Measurements from ENCODE around the gene AURKA. TPM values are rescaled to one million over a fixed set of nuclear protein-coding genes. Genes with fewer than 3 reads are reported as not detected.

The AURKA gene
- polyA plus RNA-seq, 1 donor (not counting 4 experiments of a cell fraction or from before 2014, with no cell fraction given): 36.1 TPM

DNA sequence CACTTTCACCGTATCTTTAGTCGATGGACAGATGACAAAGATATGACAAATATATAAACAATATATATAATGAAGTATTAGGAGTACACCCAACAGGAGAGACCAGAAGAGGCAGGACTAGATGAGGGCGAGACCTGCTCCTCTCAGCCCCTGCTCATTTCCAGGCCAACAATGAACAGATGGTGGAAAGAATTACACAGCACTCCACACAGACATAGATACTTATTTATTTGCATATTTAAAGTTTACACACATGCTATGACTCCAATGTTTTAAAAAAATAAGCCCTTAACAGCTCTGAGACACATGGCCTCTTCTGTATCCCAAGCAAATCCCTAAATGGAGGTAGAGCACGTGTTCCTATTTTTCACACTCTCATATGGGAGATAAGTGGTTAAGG lies 22.8 kb downstream of the AURKA start:
- Histone ChIP-seq H4K20me1 (ENCODE audit: control insufficient read depth, extremely low read depth, insufficient read depth, low read length) (no peaks in the 10 kb centered on the region), H3K9me1 (ENCODE audit: control insufficient read depth, extremely low read depth, insufficient read depth, low read length) (peaks cover 2% of the 10 kb centered on the region), H3K36me3 (ENCODE audit: control insufficient read depth in 2 of 2, extremely low read depth in 1 of 2, insufficient read depth in 2 of 2, low read length in 2 of 2) (peaks cover 6 to 17% of the 10 kb centered on the region in 2 experiments), H3K9me3 (ENCODE audit: control insufficient read depth, low read depth, low read length) (no peaks in the 10 kb centered on the region), H3K4me3 (ENCODE audit: control insufficient read depth in 2 of 3, extremely low read depth in 1 of 3, insufficient read depth in 2 of 3, low read depth in 1 of 3, low read length in 3 of 3) (no peak overlapping the region), H2AFZ (ENCODE audit: control insufficient read depth, low read length) (no peak overlapping the region), H3K27ac (ENCODE audit: control insufficient read depth, insufficient read depth, low read length) (no peak overlapping the region), H3K4me1 (ENCODE audit: control insufficient read depth, extremely low read depth, insufficient read depth, low read length) (peaks cover 4% of the 10 kb centered on the region), H3K9ac (ENCODE audit: control insufficient read depth, extremely low read depth, insufficient read depth, low read length) (no peak overlapping the region), H3K4me2 (ENCODE audit: control insufficient read depth, extremely low read depth, insufficient read depth, low read depth, low read length) (no peak overlapping the region), H3K27me3 (ENCODE audit: control insufficient read depth, extremely low read depth, insufficient read depth, low read length) (no peaks in the 10 kb centered on the region), H3K79me2 (ENCODE audit: control insufficient read depth, insufficient read depth, low read length) (peaks cover 3% of the 10 kb centered on the region)
- dilution Hi-C loops (cut with MboI; ENCODE audit: extremely low pct_ligation_motif_present, low sequenced_read_pairs): no loop called here
- no peak for FAIRE-seq
- DNase-seq (ENCODE audit: low read depth, low spot score): no peak
- TF ChIP-seq, protein P1, sequence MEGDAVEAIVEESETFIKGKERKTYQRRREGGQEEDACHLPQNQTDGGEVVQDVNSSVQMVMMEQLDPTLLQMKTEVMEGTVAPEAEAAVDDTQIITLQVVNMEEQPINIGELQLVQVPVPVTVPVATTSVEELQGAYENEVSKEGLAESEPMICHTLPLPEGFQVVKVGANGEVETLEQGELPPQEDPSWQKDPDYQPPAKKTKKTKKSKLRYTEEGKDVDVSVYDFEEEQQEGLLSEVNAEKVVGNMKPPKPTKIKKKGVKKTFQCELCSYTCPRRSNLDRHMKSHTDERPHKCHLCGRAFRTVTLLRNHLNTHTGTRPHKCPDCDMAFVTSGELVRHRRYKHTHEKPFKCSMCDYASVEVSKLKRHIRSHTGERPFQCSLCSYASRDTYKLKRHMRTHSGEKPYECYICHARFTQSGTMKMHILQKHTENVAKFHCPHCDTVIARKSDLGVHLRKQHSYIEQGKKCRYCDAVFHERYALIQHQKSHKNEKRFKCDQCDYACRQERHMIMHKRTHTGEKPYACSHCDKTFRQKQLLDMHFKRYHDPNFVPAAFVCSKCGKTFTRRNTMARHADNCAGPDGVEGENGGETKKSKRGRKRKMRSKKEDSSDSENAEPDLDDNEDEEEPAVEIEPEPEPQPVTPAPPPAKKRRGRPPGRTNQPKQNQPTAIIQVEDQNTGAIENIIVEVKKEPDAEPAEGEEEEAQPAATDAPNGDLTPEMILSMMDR (optimal IDR thresholded peaks at IDR 0.05 in 1 of 3, IDR thresholded peaks at IDR 0.05 in 1 of 3, conservative IDR thresholded peaks at IDR 0.05 in 1 of 3; ENCODE audit: extremely low read depth in 1 of 3, insufficient read depth in 2 of 3, low read length in 3 of 3): no peak
- no peak for TF ChIP-seq EZH2 (IDR thresholded peaks at IDR 0.05; ENCODE audit: low read length)

DNA sequence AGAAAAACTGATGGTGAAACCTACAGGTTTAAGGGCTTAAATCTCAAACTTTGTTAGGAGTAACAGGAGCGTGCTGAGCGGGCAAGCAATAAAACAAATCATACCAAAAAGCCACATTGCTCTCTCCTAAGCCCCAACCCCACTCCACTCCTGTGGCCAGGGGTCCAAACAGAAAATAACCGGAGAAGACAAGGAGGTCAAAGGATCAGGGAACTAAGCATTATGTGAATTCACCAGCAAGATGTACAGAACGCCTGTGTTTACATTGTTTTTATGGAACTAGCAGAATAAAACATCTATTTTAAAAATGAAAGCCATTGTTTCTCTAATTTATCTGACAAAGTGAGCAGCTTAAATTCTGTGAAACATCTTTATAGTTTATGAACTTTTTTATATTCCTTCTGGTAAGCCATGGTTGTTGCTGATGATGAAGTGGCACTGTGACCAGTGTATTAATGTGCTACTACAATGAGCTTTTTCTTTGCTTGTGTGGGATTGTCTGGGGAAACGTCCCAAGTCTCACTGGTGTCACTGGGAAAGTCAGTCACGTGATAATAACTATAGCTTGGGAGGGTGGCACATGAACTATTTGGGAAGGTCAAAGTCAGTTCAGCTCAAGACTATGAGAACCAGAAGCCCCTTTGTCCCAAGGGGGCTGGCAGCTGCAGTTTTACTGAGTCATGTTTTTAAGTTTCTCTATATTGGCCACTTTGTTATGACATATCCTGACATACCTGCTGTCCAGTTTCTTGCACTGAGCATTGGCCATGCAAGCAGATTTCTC lies 23.5 kb downstream of the AURKA start:
- no peak for FAIRE-seq
- peaks cover 2% of the 10 kb centered on the region for H3K9me1 ChIP-seq (ENCODE audit: control insufficient read depth, extremely low read depth, insufficient read depth, low read length)
- H3K4me1 ChIP-seq (ENCODE audit: control insufficient read depth, extremely low read depth, insufficient read depth, low read length): peaks cover under 1% of the 10 kb centered on the region
- H3K27me3 ChIP-seq (ENCODE audit: control insufficient read depth, extremely low read depth, insufficient read depth, low read length): no peaks in the 10 kb centered on the region
- H2AFZ ChIP-seq (ENCODE audit: control insufficient read depth, low read length): no peak overlapping the region
- dilution Hi-C loops (cut with MboI; ENCODE audit: extremely low pct_ligation_motif_present, low sequenced_read_pairs): no loop called here
- peaks cover 8 to 17% of the 10 kb centered on the region in 2 experiments for H3K36me3 ChIP-seq (ENCODE audit: control insufficient read depth in 2 of 2, extremely low read depth in 1 of 2, insufficient read depth in 2 of 2, low read length in 2 of 2)
- H3K27ac ChIP-seq (ENCODE audit: control insufficient read depth, insufficient read depth, low read length): no peak overlapping the region
- no peak for TF ChIP-seq EZH2 (IDR thresholded peaks at IDR 0.05; ENCODE audit: low read length)
- TF ChIP-seq, protein P1 (optimal IDR thresholded peaks at IDR 0.05 in 1 of 3, IDR thresholded peaks at IDR 0.05 in 1 of 3, conservative IDR thresholded peaks at IDR 0.05 in 1 of 3; ENCODE audit: extremely low read depth in 1 of 3, insufficient read depth in 2 of 3, low read length in 3 of 3): no peak
- peaks cover 3% of the 10 kb centered on the region for H3K79me2 ChIP-seq (ENCODE audit: control insufficient read depth, insufficient read depth, low read length)
- no peak for DNase-seq (ENCODE audit: low read depth, low spot score)
- no peak overlapping the region for H3K9ac ChIP-seq (ENCODE audit: control insufficient read depth, extremely low read depth, insufficient read depth, low read length)
- no peaks in the 10 kb centered on the region for H3K9me3 ChIP-seq (ENCODE audit: control insufficient read depth, low read depth, low read length)
- H4K20me1 ChIP-seq (ENCODE audit: control insufficient read depth, extremely low read depth, insufficient read depth, low read length): no peaks in the 10 kb centered on the region
- no peak overlapping the region for H3K4me2 ChIP-seq (ENCODE audit: control insufficient read depth, extremely low read depth, insufficient read depth, low read depth, low read length)
- H3K4me3 ChIP-seq (ENCODE audit: control insufficient read depth in 2 of 3, extremely low read depth in 1 of 3, insufficient read depth in 2 of 3, low read depth in 1 of 3, low read length in 3 of 3): no peak overlapping the region
